Measurements from ENCODE around the gene IZUMO2.

IZUMO2 gene

DNA sequence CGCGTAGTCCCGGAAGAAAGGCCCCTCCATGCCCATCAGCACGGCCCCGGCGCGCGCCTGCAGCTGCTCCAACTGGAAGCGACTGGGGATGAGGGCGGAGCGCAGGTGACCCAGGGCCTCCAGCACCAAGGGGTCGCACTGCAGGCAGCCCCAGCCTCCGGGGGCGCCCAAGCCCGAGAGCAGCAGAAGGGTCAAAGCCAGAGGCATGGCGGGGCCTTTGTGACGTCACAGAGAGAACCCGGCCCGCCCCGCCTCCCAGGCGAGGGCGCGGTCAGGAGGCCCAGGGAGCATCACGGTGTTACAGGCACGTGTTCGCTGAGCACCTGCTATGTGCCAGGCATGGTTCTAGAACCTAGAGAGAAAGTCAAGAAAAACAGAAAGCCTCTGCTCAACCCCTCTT is at the start of gene IZUMO2:
Gene IZUMO2 (minus strand): TSS at position 294 of the 400 bp plus-strand sequence. CDS start 87 bp downstream, at position 207.
- in situ Hi-C loops (cut with HindIII; ENCODE audit: low pct_ligation_motif_present, low pct_unique_long_range_greater_than_20kb, low sequenced_read_pairs) = no loop called here
- no peak for DNase-seq

DNA sequence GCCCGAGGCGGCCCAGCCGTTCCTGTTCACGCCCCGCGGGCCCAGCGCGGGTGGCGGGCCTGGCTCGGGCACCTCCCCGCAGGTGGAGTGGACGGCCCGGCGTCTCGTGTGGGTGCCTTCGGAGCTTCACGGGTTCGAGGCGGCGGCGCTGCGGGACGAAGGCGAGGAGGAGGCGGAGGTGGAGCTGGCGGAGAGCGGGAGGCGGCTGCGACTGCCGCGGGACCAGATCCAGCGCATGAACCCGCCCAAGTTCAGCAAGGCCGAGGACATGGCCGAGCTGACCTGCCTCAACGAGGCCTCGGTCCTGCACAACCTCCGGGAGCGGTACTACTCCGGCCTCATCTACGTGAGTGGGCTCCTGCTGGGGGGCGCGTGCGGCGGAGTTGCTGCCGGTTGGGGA is 47.3 kb upstream of the IZUMO2 start:
- in situ Hi-C loops (cut with HindIII; ENCODE audit: low pct_ligation_motif_present, low pct_unique_long_range_greater_than_20kb, low sequenced_read_pairs) = no loop called here
- no peak for DNase-seq

DNA sequence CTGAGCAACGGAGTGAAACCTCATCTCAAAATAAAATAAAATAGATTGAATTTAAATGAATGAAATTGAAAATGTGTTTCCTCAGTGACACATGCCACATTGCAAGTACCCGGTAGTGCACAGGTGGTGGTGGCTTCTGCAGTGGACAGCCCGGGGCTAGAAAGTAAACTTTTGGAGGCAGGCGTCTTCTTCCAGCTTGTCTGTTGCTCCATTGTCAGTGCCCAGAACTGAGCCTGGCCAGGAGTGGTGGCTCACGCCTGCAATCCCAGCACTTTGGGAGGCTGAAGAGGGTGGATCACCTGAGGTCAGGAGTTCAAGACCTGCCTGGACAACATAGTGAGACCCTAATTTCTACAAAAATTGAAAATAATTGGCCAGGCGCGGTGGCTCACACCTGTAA is 46.0 kb upstream of the IZUMO2 start:
- in situ Hi-C loops (cut with HindIII; ENCODE audit: low pct_ligation_motif_present, low pct_unique_long_range_greater_than_20kb, low sequenced_read_pairs) = no loop called here
- no peak for DNase-seq

DNA sequence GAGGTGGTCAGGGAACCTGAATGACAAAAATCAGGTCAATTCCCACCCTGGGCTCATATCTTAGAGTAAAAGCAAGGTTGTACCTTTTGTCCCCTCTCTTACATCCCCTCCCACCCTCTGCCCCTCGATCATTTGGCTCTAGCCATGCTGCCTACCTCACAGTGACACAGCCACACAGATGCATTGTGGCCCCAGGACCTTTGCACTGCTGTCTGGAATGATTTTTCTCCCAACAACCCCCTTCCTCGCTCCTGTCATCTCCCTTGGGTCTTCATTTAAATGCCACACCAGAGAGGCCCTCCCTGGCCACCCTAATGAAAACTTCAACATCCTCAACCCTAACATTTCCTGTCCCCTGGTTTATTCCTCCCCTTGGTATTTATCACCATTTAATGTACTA is 44.6 kb upstream of the IZUMO2 start:
- DNase-seq = no peak
- in situ Hi-C loops (cut with HindIII; ENCODE audit: low pct_ligation_motif_present, low pct_unique_long_range_greater_than_20kb, low sequenced_read_pairs) = no loop called here

DNA sequence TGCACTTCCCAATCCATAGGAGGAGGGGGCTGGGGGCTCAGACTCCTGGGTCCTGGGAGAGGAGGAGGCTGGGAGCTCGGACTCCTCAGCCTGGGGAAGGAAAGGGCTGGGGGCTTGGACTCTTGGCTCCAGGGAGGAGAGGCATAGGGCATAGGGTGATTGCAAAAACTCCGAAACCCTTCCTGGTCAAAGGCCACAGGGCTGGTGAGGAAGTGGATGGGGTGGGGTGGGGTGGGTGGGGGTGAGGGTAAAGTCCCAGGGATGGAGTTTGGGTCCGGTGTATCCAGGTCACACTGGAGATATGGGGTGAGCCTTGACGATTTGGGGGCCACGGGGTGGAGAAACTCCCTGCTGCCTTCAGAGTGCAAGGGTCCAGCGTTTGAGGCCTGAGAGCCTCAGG is 43.1 kb upstream of the IZUMO2 start:
- in situ Hi-C loops (cut with HindIII; ENCODE audit: low pct_ligation_motif_present, low pct_unique_long_range_greater_than_20kb, low sequenced_read_pairs) = no loop called here
- no peak for DNase-seq

DNA sequence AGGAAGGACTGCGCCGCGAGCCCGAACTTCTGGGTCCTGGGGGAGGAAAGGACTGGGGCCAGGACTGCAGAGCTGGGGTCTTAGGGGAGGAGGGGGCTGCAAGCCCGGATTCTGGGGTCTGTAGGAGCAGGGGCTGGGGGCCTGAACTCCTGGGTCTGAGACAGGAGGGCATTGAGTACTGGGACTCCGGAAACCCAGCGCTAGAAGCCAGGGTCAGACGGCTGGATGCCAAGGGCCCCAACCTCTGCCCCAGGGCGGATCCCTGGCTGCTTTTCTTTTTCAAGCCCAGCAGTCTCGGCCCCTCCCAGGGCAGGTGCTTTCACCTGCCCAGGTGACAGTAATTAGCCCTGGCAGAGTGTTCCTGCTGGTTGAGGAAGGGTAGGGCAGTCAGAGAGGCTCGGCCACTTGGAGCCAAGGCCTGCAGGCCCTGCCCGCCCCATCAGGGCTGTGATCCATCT is 42.6 kb upstream of the IZUMO2 start:
- in situ Hi-C loops (cut with HindIII; ENCODE audit: low pct_ligation_motif_present, low pct_unique_long_range_greater_than_20kb, low sequenced_read_pairs) = no loop called here
- no peak for DNase-seq

DNA sequence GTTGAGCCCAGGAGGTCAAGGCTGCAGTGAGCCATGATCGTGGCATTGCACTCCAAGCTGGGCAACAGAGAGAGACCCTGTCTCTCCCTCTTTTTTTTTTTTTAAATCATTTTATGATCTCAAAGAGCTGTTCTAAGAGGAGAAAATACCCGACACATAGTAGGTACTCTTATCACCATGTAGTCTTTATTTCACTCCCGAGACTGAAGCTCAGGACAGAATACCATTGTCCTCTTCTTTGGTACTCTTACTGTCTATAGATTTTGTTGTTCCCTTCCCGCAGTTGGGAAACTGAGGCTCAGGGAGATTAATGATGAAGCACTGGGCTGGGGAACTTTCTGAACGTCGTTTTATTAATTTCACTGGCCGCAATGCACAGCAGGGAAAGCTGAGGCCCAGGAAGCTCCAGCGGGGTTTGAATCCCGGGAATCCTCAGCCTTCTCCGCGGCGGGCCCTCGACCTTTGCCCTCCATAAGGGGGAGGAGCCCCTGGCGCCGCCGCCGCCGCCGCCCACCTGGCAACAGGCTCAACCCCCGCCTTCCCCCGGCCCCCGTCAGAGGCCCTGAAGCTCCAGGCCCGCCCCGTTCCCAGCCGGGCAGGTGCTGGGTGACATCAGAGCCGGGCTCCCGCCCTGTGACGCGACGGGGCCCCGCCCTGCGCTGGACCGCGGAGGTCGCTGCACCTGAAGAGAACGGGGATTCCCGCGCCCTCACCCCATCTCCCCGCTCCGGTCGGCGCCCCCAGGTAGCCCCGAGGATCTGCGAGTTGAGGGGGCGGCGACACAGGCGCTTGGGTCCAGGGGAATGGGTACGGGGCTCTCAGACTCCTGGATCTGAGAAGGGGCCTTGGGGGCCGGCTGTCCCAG is 42.0 kb upstream of the IZUMO2 start:
- in situ Hi-C loops (cut with HindIII; ENCODE audit: low pct_ligation_motif_present, low pct_unique_long_range_greater_than_20kb, low sequenced_read_pairs) = no loop called here
- no peak for DNase-seq

DNA sequence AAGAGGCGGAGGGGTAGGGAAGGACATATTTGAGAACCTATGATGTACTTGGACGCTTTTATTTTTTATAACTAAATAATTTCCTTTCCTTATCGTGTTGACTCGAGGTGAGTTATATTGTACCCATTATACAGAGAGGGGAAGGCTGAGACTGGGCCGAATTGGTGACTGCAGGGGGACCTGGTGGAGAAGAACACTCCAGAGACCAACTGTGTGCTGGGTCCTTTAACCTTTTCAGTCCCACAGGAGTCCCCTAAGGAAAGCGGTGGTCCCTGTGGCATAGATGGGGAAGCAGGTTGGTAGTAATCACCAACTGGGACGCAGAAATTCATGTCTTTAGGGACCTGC is 41.0 kb upstream of the IZUMO2 start:
- in situ Hi-C loops (cut with HindIII; ENCODE audit: low pct_ligation_motif_present, low pct_unique_long_range_greater_than_20kb, low sequenced_read_pairs) = no loop called here
- no peak for DNase-seq

DNA sequence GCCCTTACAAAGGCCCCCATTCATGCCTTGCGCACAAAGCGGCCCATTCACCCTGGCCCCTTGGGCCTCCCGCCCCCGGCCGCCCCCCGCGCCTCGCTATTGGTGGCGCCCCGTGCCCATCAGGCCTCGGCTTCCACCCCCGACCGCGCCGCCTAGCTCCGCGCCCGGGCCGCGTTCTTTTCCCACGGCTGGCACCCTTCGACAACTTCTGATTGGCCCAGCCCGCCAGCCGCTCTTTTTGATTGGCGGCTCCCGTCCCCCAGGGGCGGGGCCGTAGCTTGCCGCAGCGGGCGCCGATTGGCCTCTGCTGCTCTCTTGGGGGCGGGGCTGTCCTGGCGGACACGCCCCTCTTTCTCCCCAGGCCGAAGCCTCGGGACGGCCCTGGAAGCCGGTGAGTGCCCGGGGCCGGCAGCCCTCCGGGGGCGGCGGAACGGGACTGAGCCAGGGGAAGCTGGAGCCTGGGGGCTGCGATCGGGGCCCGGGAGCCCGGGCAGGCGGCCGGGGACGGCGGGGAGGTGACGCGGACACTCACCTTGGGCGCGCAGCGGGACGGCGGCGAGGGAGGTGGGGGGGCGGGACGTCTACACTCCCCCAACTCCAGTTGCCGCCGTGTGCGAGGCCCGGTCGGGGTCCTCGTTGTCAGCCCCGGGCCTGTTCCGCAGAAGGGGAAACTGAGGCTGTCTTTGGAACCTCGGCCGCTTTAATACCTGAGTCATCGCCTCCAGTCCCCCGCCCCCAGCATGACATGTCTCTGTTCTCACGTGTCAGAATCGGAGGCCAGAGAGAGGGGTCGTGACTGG is 40.4 kb upstream of the IZUMO2 start, which contains the start of gene MYH14:
Gene MYH14 (plus strand): TSS at position 342 of the 800 bp plus-strand sequence. CDS start 6,744 bp downstream, outside the sequence.
- DNase-seq = no peak
- in situ Hi-C loops (cut with HindIII; ENCODE audit: low pct_ligation_motif_present, low pct_unique_long_range_greater_than_20kb, low sequenced_read_pairs) = no loop called here

DNA sequence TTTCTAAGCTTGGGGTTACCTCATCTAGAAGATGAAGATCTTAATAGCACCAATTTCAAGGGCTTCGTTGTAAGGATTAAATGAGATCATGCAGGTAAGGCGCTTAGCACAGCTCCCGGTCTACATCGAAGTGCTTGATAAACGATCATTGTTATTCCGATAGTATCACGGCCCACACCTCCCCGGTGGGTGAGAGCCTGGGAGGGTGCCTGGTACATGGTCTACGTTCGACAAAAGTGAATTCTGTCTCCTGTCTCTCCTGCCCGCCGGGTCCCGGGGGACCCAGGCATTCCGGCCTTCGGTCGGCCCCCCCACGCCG is 39.8 kb upstream of the IZUMO2 start:
- in situ Hi-C loops (cut with HindIII; ENCODE audit: low pct_ligation_motif_present, low pct_unique_long_range_greater_than_20kb, low sequenced_read_pairs) = no loop called here
- no peak for DNase-seq

DNA sequence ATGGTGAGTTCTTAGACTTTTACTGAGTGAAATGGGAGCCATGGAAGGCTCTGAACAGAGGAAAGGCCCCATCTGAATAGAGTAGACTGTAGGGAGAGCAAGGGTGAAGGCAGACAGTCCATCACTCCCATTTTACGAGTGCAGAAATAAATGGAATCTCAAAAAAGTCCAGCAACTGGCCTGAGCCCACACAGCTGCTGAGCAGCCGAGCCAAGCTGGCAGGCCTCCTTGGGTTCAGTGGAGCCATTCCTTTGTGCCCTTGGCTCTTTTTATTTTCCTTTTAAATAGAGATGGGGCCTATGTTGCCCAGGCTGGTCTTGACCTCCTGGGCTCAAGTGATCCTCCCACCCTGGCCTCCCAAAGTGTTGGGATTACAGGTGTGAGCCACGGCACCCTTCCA is 39.3 kb upstream of the IZUMO2 start:
- DNase-seq = no peak
- in situ Hi-C loops (cut with HindIII; ENCODE audit: low pct_ligation_motif_present, low pct_unique_long_range_greater_than_20kb, low sequenced_read_pairs) = no loop called here

DNA sequence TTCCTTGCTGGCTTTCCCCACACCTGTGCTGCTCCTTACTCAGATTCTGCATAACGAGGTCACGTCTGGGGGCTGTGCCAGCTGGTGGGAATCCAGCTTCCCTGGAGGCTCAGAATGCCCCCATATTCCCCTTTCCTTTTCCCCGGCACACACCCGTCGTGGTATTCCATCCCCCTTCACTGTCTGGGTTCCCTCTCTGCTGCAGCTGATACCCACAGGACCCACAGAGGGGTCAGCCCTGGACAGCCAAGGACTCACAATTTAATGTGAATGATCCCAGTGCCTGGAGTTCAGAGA is 36.1 kb upstream of the IZUMO2 start:
- in situ Hi-C loops (cut with HindIII; ENCODE audit: low pct_ligation_motif_present, low pct_unique_long_range_greater_than_20kb, low sequenced_read_pairs) = no loop called here
- DNase-seq = no peak

DNA sequence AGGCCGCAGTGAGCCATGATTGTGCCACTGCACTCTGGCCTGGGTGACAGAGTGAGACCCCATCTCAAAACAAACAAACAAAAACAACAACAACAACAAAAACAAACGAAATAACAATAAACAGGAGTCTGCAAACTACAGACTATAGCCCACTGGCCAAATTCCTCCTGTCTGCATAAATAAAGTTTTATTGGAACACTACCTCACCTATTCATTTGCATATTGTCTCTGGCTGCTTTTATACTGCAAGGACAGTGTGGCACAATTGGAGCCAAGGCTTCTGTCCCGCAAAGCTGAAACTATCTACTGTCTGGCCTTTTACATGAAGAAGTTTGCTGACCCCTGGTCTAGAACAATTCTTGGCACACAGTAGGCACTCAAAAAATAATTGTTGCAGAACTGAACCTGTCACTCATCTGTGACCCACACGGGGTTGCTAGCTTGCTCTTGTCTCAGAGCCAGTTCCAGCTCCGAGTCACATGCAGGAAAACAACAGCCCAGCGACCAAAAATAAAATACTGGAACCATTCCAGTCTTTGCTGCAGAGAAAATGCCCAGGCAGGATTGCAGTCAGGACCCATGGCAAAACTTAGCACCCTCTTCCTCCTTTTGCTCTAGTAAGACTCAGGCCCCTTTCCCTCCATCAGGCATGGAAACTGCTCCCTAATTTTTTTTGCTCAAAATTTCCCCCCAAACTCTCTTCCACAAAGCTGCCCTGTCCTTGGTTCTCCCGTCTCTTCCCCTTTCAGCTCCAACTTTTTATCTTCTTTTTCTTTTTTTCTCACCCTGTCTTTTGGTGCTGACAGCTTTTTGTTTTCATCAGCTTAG is 35.6 kb upstream of the IZUMO2 start:
- in situ Hi-C loops (cut with HindIII; ENCODE audit: low pct_ligation_motif_present, low pct_unique_long_range_greater_than_20kb, low sequenced_read_pairs) = no loop called here
- DNase-seq = no peak

DNA sequence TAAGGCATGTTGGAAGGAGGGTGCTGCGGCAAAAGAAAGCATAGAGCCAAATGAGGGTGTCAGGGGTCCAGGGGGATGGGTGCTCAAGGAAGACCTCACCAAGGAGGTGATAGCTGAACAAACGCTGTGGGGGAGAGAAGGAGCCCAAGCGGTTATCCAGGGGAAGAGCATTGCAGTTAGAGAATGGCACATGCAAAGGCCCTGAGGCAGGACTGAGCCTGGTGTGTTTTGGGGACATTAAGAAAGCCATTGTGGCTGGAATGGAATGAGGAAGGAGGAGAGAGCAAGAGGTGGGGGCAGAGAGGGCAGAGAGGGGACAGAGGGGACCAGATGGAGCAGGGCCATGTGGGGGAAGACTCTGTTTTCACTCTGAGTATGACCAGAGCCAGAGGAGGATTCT is 34.3 kb upstream of the IZUMO2 start:
- in situ Hi-C loops (cut with HindIII; ENCODE audit: low pct_ligation_motif_present, low pct_unique_long_range_greater_than_20kb, low sequenced_read_pairs) = no loop called here
- DNase-seq = no peak

DNA sequence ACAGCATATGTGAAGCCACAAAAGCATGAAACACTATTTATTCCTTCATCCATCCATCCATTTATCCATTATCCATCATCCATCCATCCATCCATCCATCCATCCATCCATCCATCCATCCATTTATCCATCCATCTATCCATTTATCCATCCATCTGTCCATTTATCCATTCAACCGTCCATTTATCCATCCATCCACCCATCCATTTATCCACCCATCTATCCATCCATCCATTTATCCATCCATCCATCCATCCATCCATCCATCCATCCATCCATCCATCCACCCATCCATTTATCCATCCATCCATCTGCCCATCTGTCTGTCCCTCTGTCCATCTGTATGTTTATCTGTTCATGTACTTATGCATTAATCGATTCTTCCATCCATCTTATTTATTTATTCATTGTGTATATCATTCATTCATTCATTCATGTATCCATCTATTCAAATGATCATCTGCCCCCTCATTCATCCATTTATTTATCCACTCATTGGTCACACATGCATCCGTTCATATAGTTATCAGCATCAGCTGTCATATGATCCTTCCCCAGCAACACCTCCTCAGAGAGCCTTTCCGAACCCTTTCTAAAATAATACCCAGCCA is 33.3 kb upstream of the IZUMO2 start:
- no peak for DNase-seq
- in situ Hi-C loops (cut with HindIII; ENCODE audit: low pct_ligation_motif_present, low pct_unique_long_range_greater_than_20kb, low sequenced_read_pairs) = no loop called here

DNA sequence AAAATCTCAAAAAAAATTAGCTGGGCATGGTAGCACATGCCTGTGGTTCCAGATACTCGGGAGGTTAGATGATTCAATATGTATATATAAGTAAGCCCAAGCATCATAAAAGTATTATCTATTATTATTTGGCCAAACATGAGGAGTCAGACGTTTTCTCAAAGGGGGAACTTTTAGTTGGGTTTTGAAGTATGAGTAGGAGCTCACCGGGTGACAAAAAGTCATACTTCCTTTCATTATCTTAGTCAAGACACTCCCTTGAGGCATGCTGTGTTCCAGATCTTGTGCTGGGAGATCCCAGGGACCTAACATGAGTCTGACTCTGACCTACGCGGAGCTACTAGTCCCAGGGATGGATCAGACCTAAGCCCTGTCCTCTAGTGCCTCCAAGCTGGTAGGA is 32.1 kb upstream of the IZUMO2 start:
- DNase-seq = no peak
- in situ Hi-C loops (cut with HindIII; ENCODE audit: low pct_ligation_motif_present, low pct_unique_long_range_greater_than_20kb, low sequenced_read_pairs) = no loop called here

DNA sequence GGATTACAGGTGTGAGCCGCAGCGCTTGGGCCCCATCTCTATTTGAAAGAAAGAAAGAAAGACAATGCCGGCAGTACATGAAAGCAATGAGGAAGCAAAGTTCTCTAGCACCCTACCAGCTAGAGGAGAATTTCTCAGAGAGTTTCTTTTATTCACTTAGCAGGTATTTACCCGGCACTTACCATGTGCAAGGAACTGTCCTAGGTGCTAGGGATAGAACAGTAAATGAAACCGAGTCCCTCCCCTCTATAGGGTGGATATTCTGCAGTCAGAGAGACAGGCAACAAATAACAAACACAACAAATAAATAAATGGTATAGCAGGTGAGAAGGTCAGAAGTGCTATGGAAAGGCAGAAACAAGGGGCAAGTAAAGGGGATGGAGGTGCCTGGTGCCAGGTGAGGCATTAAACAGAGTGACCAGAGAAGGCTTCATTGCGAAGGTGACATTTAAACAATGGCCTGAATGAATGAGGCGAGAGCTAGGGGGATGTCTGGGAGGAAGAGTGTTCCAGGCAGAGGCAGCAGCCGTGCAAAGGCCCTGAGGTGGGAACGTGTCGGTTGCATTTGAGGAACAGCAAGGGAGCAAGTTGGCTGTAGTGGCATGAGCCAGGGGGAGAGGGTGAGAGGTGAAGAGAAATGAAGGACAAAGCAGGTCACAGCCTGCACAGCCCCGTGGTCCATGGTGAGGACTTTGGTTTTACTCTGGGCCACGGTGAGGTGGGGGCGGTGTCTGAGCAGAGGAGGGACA is 29.6 kb upstream of the IZUMO2 start:
- in situ Hi-C loops (cut with HindIII; ENCODE audit: low pct_ligation_motif_present, low pct_unique_long_range_greater_than_20kb, low sequenced_read_pairs) = no loop called here
- DNase-seq = no peak

DNA sequence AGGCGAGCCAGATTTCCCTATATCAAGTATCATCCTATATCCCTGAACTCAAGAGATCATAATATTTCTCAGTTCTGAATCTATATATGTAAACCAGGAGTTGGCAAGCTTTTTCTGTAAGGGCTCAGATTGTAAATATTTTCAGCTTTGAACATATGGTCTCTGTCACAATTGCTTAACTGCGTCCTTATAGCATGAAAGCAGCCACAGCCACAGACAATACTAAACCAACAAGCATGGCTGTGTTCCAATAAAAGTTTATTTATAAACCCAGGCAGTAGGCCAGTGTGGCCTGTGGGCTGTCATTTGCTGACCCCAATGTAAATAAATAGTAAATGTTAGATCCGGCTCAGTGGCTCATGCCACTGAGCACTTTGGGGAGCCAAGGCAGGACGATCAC is 28.1 kb upstream of the IZUMO2 start:
- no peak for DNase-seq
- in situ Hi-C loops (cut with HindIII; ENCODE audit: low pct_ligation_motif_present, low pct_unique_long_range_greater_than_20kb, low sequenced_read_pairs) = no loop called here
